NCI-H510A (cell line): Measurements from ENCODE around the gene FPR1.
A peak's percentile ranks its signal among the peaks of the same experiment; 100 is the strongest.

Experiments
- DNase-seq: peaks from one replicate; lab custom pipeline; 2025; lab: John Stamatoyannopoulos, UW

FPR1 gene

DNA sequence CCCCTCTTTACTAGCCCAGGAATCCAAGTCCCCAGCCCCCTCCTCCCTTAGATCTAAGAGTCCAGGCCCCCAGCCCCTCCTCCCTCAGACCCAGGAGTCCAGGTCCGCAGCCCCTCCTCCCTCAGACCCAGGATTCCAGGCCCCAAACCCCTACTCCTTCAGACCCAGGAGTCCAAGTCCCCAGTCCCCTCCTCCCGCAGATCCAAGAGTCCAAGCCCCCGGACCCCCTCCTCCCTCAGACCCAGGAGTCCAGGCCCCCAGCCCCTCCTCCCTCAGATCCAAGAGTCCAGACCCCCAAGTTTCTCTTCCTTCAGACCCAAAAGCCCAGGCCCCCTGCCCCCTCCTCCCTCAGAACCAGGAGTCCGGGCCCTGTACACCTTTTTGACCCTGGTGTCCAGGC is 47.1 kb downstream of the FPR1 start:
- DNase-seq = no peak

- DNase-seq = peak; percentile 54
Observed at GRCh38 chr19:51703575-51704515, 47.8 kb downstream of the FPR1 start.

GRCh38 chr19:51702825-51703574 is 48.7 kb downstream of the FPR1 start:
- no peak for DNase-seq

DNA sequence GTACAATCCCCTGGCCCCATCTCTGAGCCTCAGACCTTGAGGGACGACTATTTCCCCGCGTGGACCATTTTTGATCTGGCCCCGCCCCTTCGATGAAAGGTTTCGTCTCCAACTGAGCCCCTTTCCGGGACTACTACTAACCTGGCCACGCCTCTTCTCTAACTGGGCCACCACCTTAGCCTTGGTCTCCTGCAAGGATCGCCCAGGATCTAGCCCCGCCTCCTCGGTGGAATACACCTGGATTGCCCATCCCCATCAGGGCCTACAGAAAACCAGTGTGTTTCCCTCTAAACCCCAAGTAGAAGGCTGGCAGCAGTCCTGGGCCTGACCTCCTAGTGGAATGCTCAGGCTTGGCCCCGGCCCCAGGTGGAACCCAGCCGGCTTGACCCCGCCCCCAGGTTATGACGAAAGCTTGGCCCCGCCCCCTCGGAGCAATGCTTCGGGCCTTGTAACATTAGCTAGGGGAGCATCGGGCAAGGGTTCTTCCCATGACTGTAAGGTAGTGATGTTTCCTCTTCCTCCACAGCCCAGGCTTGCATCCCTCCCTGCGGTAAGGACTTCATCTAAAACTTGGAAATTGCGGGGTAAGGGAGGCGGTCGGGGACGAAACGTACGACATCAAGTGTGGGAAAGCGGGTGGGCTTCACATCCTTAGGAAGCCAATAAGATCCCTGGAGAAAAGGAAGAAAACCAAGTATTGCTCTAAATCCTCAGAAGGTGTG is 49.4 kb downstream of the FPR1 start:
- no peak for DNase-seq

DNA sequence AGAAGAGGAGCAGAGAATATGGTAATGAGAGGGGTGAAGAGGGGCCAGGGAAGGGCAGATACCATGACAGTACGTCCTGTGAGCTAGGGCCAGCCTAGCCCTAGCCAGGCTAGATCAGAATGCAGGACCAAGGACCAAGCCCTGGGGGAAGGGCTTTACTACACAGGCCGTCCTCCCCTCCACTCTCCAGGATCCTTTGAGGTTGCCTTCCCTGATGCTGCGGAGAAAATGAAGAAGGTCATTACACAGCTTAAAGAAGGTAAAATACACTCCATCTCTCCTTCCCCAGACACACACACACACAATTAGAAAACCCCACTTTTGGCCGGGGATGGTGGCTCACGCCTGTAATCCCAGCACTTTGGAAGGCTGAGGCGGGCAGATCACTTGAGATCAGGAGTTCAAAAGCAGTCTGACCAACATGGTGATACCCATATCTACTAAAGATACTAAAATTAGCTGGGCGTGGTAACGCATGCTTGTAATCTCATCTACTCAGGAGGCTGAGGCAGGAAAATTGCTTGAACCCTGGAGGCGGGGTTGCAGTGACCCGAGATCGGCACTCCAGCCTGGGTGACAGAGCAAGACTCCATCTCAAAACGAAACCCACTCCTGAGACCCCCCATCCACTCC is 50.1 kb downstream of the FPR1 start:
- DNase-seq = no peak

DNA sequence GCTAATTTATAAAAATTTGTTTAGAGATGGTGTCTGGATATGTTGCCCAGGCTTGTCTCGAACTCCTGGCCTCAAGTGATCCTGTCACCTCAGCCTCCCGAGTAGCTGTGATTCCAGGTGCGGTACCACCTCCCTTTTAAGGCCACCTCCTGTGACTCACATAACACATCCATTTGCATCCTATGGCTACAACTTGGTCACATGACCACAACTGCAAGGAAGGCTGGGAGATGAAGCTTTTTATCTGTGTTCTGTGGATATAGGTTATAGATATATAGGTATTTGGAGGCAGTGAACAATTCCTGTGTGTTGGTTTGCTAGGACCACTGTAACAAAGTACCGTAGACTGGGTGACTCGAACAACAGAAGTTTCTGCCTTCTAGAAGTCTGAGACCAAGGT is 52.5 kb downstream of the FPR1 start:
- DNase-seq = no peak

DNA sequence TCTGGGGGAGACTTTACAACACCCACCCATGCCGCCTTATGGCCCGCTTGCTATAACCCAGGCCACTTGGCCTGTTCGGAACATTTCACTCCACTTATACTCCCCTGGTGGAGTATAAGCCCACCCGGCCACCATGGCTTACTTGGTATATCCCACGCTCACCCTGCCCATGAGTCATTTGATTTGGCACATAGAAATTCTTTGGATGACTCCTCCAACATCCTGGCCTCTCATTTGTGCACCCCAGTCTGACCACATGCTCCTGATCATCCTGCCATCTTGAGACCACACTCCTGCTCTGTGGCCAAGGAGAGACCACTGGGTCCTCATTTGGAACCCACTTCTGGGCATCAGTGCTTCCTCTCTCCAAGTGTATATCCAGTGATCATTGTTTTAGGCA is 53.4 kb downstream of the FPR1 start:
- no peak for DNase-seq

- DNase-seq = no peak
Observed at GRCh38 chr19:51697169-51697776, 54.4 kb downstream of the FPR1 start.

- no peak for DNase-seq
Observed at GRCh38 chr19:51696606-51697005, 55.1 kb downstream of the FPR1 start.
